Stimulated activated CD4-positive, alpha-beta T cell treated with anti-CD3 and anti-CD28 coated beads, Interleukin-1b, Interleukin-23, amount 100 ng/mL, for 4 hours (primary cell): ENCODE measurements around the gene RPL26.
"Not testable (repeated sequence)": the region's sequence is repeated elsewhere in the genome, so short reads cannot be mapped to it uniquely, and the experiment has no call there.

ENCODE experiments used
- DNase-seq, 2 donors: peaks; one replicate each; pipeline ENCODE4 v3.0.0-alpha.2; 2020; ENCODE audit warnings: low read depth in 2 of 2

The RPL26 gene

GRCh38 chr17:8394497-8394896, 11.5 kb upstream of the RPL26 start:
- not testable (repeated sequence) for DNase-seq

DNA sequence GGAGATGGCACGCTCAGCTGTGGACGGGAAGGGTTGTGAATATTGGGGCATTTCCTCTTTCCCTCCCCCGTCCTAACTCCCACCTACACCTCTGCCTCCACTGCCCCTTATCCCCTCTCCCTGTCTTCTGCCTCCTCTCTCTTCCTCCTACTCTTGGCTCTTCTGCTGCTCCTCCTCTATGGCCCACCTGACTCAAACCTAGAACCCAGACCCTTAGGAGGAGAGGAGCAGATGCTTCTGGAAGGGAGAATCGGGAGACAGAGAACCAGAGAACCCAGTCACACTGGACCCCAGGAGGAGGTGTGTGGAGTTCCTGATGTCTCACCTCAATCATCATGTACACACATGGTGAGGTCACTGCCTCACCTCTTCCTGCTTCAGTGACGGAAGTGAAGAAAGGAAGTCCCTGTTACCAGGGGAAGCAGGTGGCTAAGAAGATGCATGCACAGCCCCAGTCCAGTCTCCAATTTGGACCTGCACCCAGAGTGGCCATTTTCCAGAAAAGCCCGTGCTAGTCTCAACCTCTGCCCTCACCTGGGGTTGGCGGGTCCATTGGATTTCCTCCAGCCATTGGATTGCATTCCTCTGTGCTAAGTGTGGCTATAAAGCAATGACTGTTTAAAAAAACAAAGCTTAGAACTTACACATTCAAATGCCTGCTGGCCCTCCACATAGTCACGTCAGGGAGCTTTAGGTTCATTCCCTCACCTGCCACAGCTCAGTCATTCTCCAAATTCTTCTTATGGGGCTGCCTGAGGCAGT, 10.7 kb upstream of the RPL26 start:
- DNase-seq, result peak in 1 of 2 donors; percentile 15

DNA sequence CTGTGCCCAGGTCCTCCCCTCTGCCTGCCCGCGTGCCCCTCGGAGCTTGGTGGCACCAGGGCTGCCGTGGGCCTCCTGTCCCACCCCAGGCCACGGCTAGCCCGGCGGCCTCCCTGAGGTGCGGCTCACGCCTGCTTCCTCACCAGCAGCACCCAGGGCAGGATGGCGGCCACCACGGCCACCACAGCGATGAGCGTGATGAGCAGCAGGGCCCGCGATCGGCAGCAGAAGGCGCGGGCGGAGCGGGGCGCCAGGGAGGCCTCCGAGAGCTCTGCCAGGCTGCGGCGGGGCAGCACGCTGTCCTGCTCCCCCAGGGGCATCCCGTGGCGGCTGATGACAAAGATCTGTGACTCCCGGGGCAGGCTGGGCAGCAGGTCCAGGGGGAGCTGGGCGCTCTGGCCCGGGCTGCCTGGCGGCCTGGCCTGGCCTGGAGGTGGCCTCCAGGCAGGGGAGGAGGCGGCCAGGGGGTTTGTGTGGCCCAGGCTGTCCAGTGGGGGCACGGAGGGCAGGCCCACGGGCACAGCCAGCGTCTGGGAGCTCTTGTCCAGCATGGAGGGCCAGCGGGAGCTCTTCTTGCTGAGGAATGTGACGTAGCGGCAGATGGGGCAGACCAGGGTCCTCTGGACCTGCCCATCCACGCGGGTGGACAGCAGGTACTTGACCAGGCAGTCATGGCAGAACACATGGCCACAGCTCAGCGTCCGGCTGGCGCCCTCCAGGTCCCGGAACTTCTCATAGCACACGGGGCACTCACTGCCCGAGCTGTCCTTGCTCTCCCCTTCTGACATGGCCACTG, 9.9 kb upstream of the RPL26 start:
- DNase-seq, result no peak

GRCh38 chr17:8392274-8392673, 9.3 kb upstream of the RPL26 start:
- DNase-seq, result no peak

DNA sequence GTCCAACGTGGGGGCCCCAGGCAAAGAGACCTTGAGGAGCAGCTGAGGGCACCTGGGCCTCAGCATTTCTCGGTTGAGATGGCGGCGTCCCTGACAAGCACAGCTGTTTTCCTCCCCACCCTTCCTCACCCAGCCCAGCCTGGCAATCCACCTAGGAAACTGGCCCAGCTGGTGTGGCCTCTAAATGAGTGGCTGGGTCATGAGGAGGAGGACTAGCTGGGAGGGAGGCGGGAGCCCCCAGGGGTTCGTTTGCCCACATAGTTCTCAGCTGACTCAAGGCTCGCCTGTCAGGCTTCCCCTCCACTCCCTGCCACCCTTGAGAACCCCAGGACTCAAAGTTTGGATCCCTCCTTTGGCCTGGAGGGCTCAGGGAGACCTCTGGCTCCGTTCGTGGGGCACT, 8.7 kb upstream of the RPL26 start:
- DNase-seq, result no peak

DNA sequence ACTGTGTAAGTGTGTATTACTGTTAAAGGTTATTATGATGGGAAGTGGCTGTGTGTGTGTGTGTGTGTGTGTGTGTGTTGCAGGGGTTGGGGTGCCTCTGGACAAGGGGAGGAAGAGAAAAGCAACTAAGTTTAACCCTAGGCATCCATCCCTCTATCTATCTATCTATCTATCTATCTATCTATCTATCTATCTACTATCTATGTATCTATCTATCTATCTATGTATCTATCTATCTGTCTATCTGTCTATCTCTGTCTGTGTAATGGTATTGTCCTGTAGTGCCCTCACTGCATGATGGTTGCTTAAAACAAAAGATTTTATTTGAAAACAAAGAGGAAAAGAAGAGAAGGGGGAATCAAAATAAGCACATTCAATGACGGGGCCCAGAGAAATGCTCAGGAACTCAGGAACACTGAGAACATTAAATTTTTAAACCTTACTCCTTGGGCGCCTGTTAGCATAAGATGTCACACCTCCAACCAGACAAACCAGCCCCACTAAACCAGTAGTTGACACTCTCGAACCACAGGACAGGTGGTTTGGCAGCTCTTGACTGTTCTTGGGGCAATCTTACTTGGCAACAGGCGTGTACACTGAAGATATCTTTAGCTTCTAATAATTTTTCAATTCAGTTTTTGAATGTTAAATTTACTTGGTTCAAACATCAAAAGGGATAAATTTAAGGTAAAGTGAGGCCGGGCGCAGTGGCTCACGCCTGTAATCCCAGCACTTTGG, 5.1 kb upstream of the RPL26 start:
- DNase-seq, result no peak

GRCh38 chr17:8386841-8387240, 3.8 kb upstream of the RPL26 start:
- DNase-seq, result no peak

DNA sequence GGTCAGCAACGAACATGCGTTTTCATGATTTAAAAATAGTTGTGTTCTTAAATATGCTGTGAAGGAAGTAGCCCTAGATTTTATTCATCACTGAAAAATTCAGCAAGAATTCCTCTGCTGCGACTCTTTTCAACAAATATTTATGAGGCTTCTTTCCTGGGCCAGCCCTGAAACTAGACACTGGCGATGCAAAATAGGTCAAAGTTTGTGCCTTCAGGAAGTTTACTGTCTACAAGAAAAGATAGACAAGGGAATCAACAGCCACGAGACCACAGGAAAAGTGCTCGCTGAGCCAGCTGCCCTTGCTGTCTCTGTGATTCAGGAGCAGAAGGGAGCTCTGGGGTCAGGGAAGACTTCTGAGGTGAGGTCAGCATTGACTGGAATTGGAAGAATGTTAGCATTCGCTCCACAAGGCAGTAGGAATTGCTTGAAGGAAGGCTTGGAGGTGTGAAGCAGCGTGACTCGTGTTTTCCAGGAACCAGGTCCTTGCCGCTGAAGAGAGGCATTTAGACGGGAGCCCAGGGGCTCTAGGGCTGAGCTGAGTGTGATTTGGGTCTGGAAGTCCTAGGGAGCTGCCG, 1.9 kb upstream of the RPL26 start:
- no peak for DNase-seq

DNA sequence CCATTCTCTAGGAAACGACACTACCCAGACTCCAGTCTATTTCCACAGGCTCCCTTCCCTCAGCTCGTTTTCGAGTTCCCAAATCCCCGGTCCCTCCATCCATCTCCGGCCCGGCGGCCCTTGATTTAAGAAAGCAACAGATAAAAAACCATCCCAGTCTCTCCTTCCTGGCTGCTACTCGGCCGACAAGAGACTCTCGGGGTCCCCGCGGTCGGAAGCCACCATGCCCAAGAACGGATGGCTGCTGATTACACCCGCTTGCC, 182 bp downstream of the RPL26 start:
- DNase-seq, result no peak

DNA sequence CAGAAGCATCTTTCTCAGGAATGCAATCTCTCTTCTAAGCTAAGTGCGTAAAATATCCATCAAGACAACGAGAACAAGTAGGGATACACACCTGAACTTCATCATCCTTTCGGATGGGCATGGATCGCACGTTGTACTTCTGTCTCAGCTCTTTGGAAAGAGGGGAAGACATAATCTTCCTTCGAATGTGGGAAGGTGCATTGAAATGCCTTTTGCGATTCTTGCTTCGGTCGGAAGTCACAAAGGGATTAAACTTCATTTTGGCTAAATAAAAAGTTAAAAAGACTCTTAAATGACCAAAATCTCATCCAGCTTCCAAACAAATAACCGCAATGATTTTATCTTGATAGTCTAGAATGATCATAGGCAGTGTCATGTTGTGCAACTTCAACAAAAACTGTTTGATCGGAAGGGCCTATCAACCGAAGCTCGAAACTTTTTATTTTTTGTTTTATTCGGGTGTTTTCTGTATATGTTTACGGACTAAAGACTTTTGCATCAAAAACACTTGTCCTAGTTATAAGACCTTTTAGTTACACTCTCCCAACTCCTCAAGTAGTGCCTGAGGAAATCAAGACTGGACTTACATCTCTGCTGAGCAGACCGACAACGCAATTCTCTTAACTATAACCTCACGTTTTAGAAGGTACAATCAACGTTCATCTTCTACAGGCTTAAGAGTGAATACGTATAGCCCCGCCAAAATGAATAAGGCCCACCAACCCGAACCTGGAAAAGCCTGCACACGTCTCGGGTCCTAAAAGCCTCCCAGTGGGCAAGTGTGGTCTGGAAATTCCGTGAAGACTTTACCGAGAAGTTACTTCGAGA, 727 bp downstream of the RPL26 start:
- no peak for DNase-seq

DNA sequence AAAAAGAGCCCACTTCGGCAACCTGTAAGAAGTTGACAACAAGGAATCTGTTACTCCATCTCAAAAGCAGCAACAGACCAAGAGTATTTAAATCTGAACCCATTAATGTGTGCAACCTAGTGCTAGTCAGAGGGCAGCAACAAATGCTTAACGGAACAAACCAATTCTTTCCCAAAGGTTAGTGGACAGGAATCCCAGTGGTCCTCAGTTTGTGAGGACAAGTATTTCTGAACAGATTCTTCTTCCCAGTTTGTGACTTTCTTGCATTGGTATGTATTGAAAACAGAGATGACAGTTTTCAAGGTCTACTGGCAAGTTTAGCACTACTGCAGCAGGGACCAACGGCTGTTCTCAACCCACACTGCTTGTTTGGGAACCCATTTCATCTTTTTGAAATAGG, 2.9 kb downstream of the RPL26 start:
- DNase-seq, result no peak

DNA sequence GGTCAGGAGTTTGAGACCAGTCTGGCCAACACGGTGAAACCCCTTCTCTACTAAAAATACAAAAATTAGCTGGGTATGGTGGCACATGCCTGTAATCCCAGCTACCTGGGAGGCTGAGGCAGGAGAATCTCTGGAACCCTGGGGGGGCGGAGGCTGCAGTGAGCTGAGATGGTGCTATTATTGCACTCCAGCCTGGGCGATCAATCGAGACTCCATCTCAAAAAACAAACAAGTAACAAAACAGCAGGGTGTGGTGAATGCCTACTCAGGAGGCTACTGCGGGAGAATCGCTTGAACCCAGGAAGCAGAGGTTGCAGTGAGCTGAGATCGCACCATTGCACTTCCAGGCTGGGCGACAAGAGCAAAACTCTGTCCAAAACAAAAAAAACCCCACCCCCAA, 4.9 kb downstream of the RPL26 start:
- not testable (repeated sequence) for DNase-seq

- DNase-seq, result no peak
Measured at GRCh38 chr17:8377422-8377821, 5.6 kb downstream of the RPL26 start.

GRCh38 chr17:8376271-8377067, 6.5 kb downstream of the RPL26 start, which contains the start of gene KRABD2:
Gene KRABD2, minus strand, starts transcription at chr17:8376704.
- peak; percentile 79 to 90 for DNase-seq

DNA sequence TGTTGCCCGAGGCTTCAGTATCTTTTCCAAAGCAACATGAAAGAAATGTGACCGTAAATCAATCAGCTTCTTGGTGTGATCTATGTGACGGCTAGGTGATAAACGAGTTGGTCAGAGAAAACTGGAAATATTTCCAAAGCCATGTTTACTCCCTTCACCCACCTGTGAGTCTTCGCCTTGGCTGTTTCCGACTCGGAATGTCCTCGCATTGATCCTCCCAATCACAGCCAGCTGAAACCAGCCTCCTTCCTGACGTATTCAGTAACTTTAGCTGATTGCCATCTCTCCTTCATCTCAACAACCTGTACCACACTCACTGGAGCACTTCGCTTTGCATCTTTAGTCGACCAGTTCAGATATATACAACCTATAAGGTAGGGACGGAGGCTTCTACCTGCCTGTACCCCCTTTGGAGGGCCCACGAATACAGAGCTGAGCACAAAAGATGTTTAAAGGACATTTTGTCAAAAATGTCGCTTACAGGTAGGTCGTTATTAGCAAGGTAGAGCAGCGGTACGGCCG, 7.2 kb downstream of the RPL26 start:
- DNase-seq, result no peak

DNA sequence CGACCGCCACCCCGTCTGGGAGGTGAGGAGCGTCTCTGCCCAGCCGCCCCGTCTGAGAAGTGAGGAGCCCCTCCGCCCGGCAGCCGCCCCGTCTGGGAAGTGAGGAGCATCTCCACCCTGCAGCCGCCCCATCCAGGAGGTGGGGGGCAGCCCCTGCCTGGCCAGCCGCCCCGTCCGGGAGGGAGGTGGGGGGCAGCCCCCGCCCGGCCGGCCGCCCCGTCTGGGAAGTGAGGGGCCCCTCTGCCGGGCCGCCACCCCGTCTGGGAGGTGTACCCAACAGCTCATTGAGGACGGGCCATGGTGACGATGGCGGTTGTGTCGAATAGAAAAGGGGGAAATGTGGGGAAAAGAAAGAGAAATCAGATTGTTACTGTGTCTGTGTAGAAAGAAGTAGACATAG, 9.1 kb downstream of the RPL26 start:
- not testable (repeated sequence) for DNase-seq

- DNase-seq, result no peak
Measured at GRCh38 chr17:8372422-8372821, 10.6 kb downstream of the RPL26 start.

DNA sequence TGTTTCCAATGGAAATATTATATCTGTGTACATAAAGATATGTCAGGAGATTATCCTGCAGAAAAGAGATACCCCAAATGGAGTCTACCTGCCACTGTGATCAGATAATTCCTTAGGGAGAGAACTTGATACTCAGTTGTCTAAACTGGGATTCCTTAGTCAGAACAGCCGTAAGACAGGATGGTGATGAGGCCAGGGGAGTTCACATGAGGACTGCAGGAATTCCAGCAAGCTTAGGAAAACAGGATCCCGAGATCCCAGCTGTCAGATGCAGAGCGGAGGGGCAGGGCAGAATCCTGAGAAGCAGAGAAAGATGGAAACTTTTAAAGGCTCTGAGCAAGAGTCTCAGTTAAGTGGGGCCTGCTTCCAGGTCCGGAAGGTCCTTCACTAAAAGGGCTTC, 11.2 kb downstream of the RPL26 start:
- no peak for DNase-seq

GRCh38 chr17:8369944-8370343, 13.0 kb downstream of the RPL26 start:
- DNase-seq, result no peak

- no peak for DNase-seq
Measured at GRCh38 chr17:8368193-8368592, 14.8 kb downstream of the RPL26 start.
